Activated CD8-positive, alpha-beta memory T cell treated with anti-CD3 and anti-CD28 coated beads, Interleukin-2, amount 10 ng/mL, durations not matched to agents 7 days and 5 days (primary cell): ENCODE measurements around the gene SUPT4H1. TPM values are rescaled to one million over a fixed set of nuclear protein-coding genes. Genes with fewer than 3 reads are reported as not detected.

ENCODE experiments used
- ATAC-seq: fragments of 150-1000 bp; cut with Tn5 transposase; one replicate; pipeline ENCODE4 v1.10.0; 2021; ENCODE audit warnings: moderate library complexity
- CTCF ChIA-PET: fragments of 350-600 bp; sonication (Branson Sonifier 250); formaldehyde crosslinking; loops from one replicate; lab custom pipeline; 2021; ENCODE audit warnings: antibody characterized with exemption; lab: Charles Lee
- DNase-seq: peaks from one replicate; pipeline ENCODE4 v3.0.0-alpha.2; 2020
- H3K27ac Mint-ChIP-seq: one replicate; pipeline ENCODE4 v1.8.0; 2021; ENCODE audit warnings: mild to moderate bottlenecking, mixed read lengths
- H3K27me3 Mint-ChIP-seq: one replicate; pipeline ENCODE4 v1.8.0; 2021; ENCODE audit warnings: mixed read lengths
- H3K36me3 Mint-ChIP-seq: one replicate; pipeline ENCODE4 v1.8.0; 2021; ENCODE audit warnings: mild to moderate bottlenecking, mixed read lengths
- H3K4me1 Mint-ChIP-seq: one replicate; pipeline ENCODE4 v1.8.0; 2021; ENCODE audit warnings: mixed read lengths
- H3K4me3 Mint-ChIP-seq: one replicate; pipeline ENCODE4 v1.8.0; 2021; ENCODE audit warnings: mild to moderate bottlenecking, moderate library complexity, mixed read lengths
- H3K9me3 Mint-ChIP-seq: one replicate; pipeline ENCODE4 v1.8.0; 2022; ENCODE audit warnings: low read depth, mixed read lengths
- total RNA-seq, 2 experiments: library from RNA; stranded (reverse); gene quantifications; one replicate each; pipeline ENCODE4 v1.2.3, GENCODE V29; 2021

The SUPT4H1 gene
- total RNA-seq, 2 experiments from 2014 or later: 63.3 to 127 TPM

- CTCF ChIA-PET: interaction anchor here (1.2 to 4.0 kb wide), 5 partner anchors 8 to 25 kb away, joined by 6 to 63 read pairs (median 21); partner anchors contain the start of gene SUPT4H1
- ATAC-seq: no peak
- Mint-ChIP-seq H3K9me3 (no peaks in the 10 kb centered on the region), H3K4me3 (peak overlapping the region; percentile 12), H3K27ac (peak overlapping the region; percentile 62), H3K36me3 (peaks cover 30% of the 10 kb centered on the region), H3K4me1 (peaks cover 37% of the 10 kb centered on the region), H3K27me3 (no peaks in the 10 kb centered on the region)
- DNase-seq: peak; percentile 64
Observed at GRCh38 chr17:58325976-58326468, 26.0 kb downstream of the SUPT4H1 start.

- no peaks in the 10 kb centered on the region for H3K9me3 Mint-ChIP-seq
- no peak overlapping the region for H3K27ac Mint-ChIP-seq
- peaks cover 37% of the 10 kb centered on the region for H3K4me1 Mint-ChIP-seq
- H3K36me3 Mint-ChIP-seq: peaks cover 25% of the 10 kb centered on the region
- DNase-seq (peak; percentile 61), ATAC-seq (no peak)
- CTCF ChIA-PET: interaction anchor here (1.2 to 4.0 kb wide), 4 partner anchors 8 to 26 kb away, joined by 6 to 63 read pairs (median 29); partner anchors contain the start of gene SUPT4H1
- no peak overlapping the region for H3K4me3 Mint-ChIP-seq
- no peaks in the 10 kb centered on the region for H3K27me3 Mint-ChIP-seq
Observed at GRCh38 chr17:58325289-58325726, 26.7 kb downstream of the SUPT4H1 start.

- H3K4me3 Mint-ChIP-seq: no peak overlapping the region
- CTCF ChIA-PET: interaction anchor here (1.2 to 4.0 kb wide), 3 partner anchors 7 to 21 kb away, joined by 6 to 63 read pairs (median 37); no protein-coding TSS in a partner anchor
- no peaks in the 10 kb centered on the region for H3K27me3 Mint-ChIP-seq
- H3K9me3 Mint-ChIP-seq: no peaks in the 10 kb centered on the region
- peaks cover 20% of the 10 kb centered on the region for H3K36me3 Mint-ChIP-seq
- H3K4me1 Mint-ChIP-seq: peaks cover 34% of the 10 kb centered on the region
- H3K27ac Mint-ChIP-seq: no peak overlapping the region
- DNase-seq (no peak), ATAC-seq (no peak)
Observed at GRCh38 chr17:58324409-58325288, 27.4 kb downstream of the SUPT4H1 start.

- H3K4me3 Mint-ChIP-seq: no peak overlapping the region
- H3K9me3 Mint-ChIP-seq: no peaks in the 10 kb centered on the region
- CTCF ChIA-PET: no interaction called here
- peaks cover 28% of the 10 kb centered on the region for H3K4me1 Mint-ChIP-seq
- DNase-seq (no peak), ATAC-seq (no peak)
- H3K36me3 Mint-ChIP-seq: peaks cover 15% of the 10 kb centered on the region
- H3K27me3 Mint-ChIP-seq: no peaks in the 10 kb centered on the region
- no peak overlapping the region for H3K27ac Mint-ChIP-seq
Observed at GRCh38 chr17:58324056-58324408, 28.0 kb downstream of the SUPT4H1 start.

GRCh38 chr17:58323366-58324055, 28.5 kb downstream of the SUPT4H1 start:
- CTCF ChIA-PET: interaction anchor here (0.7 kb wide), 1 partner anchor 19 kb away, joined by 3 read pairs; no protein-coding TSS in a partner anchor
- ATAC-seq: no peak
- Mint-ChIP-seq H3K9me3 (no peaks in the 10 kb centered on the region), H3K4me1 (peaks cover 25% of the 10 kb centered on the region), H3K36me3 (peaks cover 12% of the 10 kb centered on the region), H3K27me3 (no peaks in the 10 kb centered on the region), H3K27ac (no peak overlapping the region), H3K4me3 (no peak overlapping the region)
- DNase-seq: no peak

GRCh38 chr17:58322581-58323185, 29.3 kb downstream of the SUPT4H1 start:
- Mint-ChIP-seq H3K36me3 (peaks cover 8% of the 10 kb centered on the region), H3K27me3 (no peaks in the 10 kb centered on the region), H3K27ac (peak overlapping the region; percentile 29), H3K9me3 (no peaks in the 10 kb centered on the region), H3K4me3 (no peak overlapping the region), H3K4me1 (peaks cover 25% of the 10 kb centered on the region)
- no peak for DNase-seq
- no peak for ATAC-seq
- CTCF ChIA-PET: interaction anchor here (0.7 to 1.9 kb wide), 4 partner anchors 19 to 22 kb away, joined by 3 to 10 read pairs (median 3); no protein-coding TSS in a partner anchor

GRCh38 chr17:58321571-58322525, 30.2 kb downstream of the SUPT4H1 start:
- Mint-ChIP-seq H3K4me1 (peaks cover 24% of the 10 kb centered on the region), H3K36me3 (peaks cover 13% of the 10 kb centered on the region), H3K9me3 (no peaks in the 10 kb centered on the region), H3K4me3 (no peak overlapping the region), H3K27ac (no peak overlapping the region), H3K27me3 (no peaks in the 10 kb centered on the region)
- DNase-seq: no peak
- no peak for ATAC-seq
- CTCF ChIA-PET: interaction anchor here (0.7 to 1.9 kb wide), 4 partner anchors 18 to 30 kb away, joined by 3 to 10 read pairs (median 4); partner anchors contain the start of gene SUPT4H1

- CTCF ChIA-PET: interaction anchor here (0.7 to 1.6 kb wide), 2 partner anchors 31 to 73 kb away, joined by 3 to 5 read pairs; partner anchors contain the start of gene SUPT4H1
- H3K9me3 Mint-ChIP-seq: no peaks in the 10 kb centered on the region
- H3K36me3 Mint-ChIP-seq: peaks cover 13% of the 10 kb centered on the region
- H3K27ac Mint-ChIP-seq: no peak overlapping the region
- no peaks in the 10 kb centered on the region for H3K27me3 Mint-ChIP-seq
- ATAC-seq (no peak), DNase-seq (no peak)
- peaks cover 18% of the 10 kb centered on the region for H3K4me1 Mint-ChIP-seq
- H3K4me3 Mint-ChIP-seq: no peak overlapping the region
Observed at GRCh38 chr17:58320570-58321323, 31.3 kb downstream of the SUPT4H1 start.

- CTCF ChIA-PET: interaction anchor here (0.7 kb wide), 1 partner anchor 72 kb away, joined by 3 read pairs; no protein-coding TSS in a partner anchor
- Mint-ChIP-seq H3K4me3 (no peak overlapping the region), H3K4me1 (peaks cover 17% of the 10 kb centered on the region), H3K36me3 (peaks cover 13% of the 10 kb centered on the region), H3K27me3 (no peaks in the 10 kb centered on the region), H3K27ac (no peak overlapping the region), H3K9me3 (no peaks in the 10 kb centered on the region)
- DNase-seq (no peak), ATAC-seq (no peak)
Observed at GRCh38 chr17:58320163-58320558, 31.8 kb downstream of the SUPT4H1 start.

- Mint-ChIP-seq H3K4me1 (peaks cover 16% of the 10 kb centered on the region), H3K27ac (no peak overlapping the region), H3K9me3 (no peaks in the 10 kb centered on the region), H3K27me3 (no peaks in the 10 kb centered on the region), H3K4me3 (no peak overlapping the region), H3K36me3 (peaks cover 13% of the 10 kb centered on the region)
- ATAC-seq (no peak), DNase-seq (peak; percentile 40)
- CTCF ChIA-PET: interaction anchor here (2.5 to 8.1 kb wide), 2 partner anchors 23 to 128 kb away, joined by 25 to 136 read pairs; no protein-coding TSS in a partner anchor
Observed at GRCh38 chr17:58319173-58320162, 32.5 kb downstream of the SUPT4H1 start.
